Stimulated activated CD8-positive, alpha-beta memory T cell treated with anti-CD3 and anti-CD28 coated beads, Interleukin-4, amount 100 ng/mL, for 48 hours (primary cell): Measurements from ENCODE around the gene NCKAP5.

Source experiments
- DNase-seq: peaks from one replicate; pipeline ENCODE4 v3.0.0-alpha.2; 2020

The NCKAP5 gene

DNA sequence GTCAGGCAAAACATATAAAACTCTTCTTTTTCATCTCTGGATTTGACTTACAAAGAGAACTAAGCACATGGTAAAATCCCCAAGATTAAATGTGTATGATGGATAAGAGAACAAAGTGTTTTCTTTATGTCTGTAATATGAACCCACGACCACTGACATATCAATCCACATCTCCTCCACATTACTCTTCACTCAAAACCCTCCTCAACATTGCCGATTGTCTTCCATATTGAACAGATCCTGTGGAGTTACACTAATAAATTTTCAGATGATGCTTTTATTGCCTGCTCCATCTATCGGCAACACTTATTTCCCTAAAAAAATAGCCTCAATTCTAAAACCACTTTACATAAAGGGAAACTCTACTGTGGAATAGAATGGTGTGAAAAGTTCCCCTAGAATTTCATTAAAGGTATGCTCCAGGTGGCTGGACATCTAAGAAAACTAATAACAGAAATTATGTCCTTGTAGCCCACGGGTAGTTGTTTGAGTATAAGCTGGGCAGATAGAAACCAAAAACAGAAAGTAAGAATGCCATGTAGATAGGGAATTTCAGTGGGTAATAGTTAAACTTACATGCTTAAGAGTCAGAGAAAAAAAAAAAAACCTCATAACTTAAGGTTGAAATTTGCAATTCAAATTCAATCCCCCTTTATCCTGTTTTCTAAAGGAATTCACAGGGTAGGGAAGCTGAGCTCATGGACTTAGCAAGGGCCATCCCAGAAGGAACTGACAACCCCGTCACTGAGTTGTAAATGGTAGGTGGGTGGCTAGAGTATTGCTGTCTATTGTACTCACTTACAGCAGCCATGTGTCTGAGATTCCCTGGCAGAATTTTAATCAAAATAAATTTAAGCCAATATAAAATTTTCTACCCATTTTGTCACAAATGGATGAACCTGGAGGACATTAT lies 592.8 kb downstream of the NCKAP5 start:
- no peak for DNase-seq

DNA sequence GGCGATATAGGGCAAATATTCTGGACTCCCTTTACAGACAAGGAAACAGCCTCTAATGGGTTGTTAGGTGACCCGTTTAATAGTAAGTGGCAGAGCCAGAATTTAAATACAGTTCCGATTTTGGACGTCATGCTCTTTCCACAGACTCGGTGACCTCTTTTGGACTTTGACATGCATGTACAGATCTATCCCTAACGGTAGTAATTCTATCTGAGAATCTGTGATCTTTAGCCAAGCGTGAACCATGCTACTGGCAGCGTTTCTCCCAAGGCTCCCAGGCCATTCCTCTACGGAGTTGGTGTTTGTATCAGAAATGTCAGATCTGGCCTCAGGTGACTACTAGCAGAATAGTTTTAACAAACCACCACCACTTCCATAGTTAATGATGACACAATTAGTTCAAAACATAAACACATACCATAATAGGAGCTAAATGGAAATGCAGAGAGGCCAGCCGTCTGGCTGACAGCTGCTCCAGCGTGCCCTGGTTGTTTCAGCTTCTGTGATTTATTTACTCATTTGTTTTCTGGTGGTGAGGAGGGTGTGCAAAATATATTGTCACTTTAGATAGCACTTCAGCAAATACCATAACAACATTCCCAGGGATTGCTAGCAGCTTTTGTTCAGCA lies 593.7 kb downstream of the NCKAP5 start:
- DNase-seq: no peak

DNA sequence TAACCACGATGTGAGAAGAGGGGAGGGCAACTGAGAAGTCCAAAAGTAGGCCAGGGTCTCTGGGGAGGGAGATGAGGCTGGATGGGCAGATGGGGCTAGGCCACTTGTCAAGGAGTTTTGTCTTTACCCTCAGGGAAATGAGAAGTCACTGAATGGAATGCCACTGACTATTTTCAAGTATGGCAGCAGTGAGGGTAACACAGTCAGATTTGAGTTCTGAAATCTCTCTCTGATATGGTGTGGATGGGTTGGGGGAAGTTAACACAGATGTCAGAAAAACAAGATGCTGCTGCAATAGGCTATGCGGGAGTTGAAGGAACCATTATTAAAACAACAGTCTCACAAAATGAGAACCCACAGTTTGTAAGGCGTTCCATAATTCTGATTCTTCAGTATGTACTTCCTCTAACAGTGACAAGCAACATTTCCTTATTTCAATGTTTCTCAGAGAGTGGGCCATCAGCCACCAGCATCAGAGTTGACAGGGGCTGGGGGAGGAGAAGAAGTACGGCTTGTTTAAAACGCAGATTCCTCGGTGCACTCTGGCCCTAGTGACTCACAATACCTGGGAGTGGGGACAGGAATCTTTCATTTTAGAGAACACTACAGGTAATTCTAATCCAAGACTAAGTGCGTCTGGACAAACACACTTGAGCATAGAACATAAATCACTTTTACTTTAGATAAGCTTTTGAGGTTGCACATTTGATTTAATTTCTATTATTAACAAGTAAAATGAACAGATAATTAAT lies 596.8 kb downstream of the NCKAP5 start:
- no peak for DNase-seq

DNA sequence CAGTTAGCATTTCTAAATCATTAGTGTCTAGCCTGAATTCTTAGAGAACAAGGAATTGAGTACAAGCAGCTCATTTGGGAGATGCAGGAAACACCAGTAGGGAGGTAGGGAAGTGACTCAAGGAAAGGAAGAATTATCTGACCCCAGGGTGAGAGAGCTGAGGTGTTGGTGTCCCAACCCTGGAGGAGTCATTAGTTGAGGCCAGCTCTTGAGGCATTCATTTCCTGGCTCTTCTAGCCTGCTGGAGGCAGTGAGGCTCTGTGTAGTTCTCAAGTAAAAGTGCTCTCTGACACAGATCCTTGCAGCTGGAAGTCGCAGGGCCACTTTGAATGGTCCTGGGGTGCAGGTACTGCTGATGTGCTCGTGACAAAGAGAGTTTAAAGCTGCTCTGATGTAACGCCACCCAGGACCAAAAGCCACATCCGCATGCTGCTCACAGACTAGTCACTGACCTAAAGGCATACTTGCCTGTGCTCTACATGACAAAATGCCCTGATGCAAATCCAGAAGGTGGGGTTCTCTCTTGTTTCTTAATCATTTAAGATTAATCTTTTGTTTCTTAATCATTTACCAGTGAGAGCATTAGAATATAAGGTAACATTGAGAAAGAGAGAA lies 598.8 kb downstream of the NCKAP5 start:
- no peak for DNase-seq

DNA sequence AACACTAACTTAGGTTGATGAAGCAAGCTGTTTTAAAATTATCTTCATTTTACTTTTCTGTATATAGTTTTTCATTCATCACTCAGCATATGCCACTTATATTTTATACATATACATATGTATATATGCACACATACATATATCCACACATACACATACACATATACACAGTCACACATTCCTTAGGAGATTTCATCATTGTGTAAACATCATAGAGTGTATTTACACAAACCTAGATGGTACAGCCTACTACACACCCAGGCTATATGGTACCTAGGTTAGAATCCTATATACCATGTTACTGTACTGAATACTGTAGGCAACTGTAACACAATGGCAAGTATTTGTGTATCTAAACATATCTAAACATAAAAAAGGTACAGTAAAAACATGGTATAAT lies 602.8 kb downstream of the NCKAP5 start:
- no peak for DNase-seq

DNA sequence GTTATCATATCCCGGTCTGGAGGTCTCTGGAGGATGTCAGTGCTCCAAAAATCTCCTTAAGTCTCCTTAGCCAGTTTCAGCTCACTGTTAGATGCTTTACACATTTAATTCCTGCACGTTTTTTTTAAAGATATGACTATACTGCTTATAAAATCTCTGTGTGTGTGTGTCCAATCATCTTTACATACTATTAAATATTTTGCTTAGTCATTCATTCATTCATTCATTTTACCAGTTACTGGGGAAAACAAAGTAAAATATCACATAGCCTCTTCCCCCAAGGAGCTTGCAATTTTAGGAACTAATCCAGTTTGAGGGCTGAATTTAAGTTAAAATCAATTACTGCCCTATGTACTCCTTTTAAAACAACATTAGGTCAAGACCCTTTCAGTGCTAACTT lies 605.1 kb downstream of the NCKAP5 start:
- no peak for DNase-seq

DNA sequence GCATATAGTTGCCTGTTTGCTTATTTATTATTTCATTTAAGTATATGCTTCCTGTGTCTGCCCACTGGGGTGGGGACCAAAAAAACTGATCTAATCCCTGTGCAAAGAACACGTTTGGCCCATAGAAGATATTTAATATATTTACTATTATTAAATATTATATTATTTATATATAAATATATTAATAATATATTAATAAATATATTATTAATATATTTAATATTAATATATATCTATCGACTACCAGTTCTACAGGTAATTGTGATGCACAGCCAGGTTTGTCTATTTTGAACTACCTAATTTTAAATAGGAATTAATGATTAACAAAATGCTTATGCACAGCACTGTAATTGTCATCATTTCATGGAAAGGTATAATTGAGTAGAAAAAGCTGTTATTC lies 609.4 kb downstream of the NCKAP5 start:
- no peak for DNase-seq

DNA sequence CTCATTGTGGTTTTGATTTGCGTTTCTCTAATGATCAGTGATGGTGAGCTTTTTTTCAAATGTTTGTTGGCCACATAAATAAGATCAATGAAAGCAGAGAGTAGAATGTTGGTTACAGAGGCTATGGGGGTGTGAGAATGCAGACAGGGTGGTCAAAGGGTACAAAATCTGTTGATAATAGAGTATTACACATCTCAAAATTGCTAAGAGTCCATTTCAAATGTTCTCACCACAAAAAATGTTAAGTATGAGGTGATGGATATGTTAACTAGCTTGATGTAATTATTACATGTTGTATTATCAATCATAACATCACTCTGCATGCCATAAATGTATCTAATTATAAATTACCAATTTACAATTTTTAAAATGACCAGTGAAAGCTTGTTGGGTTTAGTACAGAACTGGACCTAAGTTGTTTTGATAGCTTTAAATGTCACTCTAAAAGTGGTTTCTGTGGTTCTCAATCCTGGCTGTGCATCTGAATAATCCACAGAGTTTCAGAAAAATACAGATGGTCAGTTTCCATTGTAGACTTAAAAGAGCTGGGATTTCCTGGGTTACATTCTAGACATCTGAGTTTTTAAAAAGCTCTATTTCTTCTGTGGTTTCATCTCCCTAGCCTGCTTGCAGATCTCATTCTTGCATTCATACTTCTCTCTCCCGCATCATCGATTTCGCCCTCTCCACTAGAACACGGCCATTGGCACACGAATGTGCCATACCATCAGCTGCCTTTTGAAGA lies 612.2 kb downstream of the NCKAP5 start:
- no peak for DNase-seq

DNA sequence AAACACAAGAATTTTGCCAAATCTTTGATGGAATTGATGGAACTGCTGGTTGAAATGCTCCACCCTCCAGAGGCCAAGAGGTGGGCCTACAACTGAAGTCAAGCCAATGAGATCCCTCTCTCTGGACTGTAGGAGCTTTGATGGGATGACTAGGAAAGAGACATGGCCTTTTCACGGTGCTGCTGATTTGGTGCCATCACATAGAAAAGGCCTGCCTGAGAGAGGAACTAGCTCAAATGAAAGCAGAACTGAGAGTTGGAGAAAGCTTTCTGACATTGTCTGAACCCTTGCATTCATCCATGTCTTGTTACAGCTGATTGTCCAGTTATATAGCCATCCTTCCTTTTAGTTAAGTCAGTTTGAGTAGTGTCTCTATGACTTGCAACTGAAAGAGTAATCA lies 614.5 kb downstream of the NCKAP5 start:
- no peak for DNase-seq

DNA sequence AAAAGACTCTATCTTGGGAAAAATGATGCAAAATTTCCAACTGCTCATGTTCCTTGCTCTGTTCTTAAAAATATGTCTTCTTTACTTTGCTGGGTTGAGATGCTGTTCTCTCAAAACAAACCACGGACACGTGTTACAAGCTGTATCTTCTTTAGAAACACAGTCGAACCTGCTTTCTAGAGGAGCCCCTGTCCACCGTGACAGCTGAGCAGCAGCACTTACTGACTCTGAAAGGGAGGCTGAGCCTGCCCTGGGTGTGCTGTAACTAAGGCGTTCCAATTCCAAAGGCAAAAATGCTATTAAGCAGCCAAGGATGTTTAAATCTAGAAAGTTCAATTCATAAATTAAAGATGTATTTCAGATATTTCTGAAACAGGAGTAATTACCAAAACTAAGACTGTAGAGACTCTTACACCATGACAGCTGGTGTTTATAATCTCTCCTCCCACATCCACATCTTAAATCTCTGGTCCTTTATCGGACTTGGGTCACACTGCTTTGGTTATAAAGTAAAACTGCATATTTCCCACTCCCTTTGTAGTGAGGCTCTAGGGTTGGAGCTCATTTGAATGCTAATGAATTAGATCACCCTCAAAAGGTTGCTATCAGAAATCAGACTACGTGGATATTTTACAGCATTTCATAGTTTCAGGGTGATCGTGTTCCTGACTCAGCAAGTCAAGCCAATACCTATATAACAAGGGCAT lies 617.1 kb downstream of the NCKAP5 start:
- DNase-seq: no peak

DNA sequence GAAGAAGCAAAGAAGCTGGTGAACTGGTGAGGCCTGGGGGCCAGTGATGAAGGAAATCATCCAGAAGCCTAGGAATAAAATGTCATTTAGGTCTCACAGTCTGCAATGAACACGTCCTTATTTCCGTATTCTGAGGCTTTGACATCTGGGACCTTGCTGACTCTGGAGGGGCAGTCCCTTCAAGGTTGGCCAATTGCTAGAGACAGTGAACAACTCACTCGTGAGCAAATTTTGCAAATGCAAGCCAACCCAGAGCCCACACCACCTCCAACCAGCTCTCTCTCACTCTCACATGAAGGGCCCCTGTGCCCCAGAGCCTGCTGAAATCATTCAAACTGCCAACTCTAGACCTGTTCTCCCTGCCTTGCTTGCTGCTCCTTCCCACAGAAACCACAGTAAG lies 619.2 kb downstream of the NCKAP5 start:
- DNase-seq: no peak

DNA sequence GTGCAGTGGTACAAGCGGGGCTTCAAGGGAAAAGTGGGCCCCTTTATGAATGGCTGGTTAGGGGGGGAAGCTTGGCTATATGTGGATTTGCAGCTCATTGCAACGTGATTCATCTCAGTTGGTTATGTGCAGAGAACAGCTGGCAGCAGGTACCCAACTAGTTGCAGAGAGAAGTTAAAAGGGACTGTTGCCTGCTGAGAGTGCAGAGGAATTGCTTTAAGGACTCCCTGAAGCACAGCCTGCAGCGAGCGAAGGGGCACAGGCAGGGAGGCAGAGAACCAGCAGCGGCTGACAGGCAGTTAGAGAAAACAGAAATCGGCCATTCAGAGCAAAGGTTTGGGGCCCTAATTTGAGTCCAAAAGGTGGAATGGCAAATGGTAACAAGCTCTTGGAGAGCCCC lies 620.1 kb downstream of the NCKAP5 start:
- DNase-seq: no peak

DNA sequence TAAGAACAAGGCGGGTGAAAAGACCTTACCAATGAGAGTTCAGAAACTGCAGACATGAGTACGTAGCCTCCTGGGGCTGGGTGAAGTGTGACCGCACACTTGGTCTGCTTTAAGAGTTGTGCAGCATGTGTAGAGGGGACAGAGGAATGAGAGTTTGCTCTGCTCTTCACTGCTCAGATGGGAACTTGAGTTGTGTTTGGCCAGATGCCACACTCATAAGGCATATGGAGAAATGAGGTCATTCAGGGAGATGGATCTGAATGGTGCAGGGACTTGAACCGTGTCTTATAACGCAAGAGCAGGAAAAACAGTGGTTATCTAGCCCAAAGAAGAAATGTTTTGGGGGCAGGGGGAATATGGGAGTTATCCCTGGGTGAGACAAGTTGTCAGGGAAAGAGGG lies 624.4 kb downstream of the NCKAP5 start:
- no peak for DNase-seq

DNA sequence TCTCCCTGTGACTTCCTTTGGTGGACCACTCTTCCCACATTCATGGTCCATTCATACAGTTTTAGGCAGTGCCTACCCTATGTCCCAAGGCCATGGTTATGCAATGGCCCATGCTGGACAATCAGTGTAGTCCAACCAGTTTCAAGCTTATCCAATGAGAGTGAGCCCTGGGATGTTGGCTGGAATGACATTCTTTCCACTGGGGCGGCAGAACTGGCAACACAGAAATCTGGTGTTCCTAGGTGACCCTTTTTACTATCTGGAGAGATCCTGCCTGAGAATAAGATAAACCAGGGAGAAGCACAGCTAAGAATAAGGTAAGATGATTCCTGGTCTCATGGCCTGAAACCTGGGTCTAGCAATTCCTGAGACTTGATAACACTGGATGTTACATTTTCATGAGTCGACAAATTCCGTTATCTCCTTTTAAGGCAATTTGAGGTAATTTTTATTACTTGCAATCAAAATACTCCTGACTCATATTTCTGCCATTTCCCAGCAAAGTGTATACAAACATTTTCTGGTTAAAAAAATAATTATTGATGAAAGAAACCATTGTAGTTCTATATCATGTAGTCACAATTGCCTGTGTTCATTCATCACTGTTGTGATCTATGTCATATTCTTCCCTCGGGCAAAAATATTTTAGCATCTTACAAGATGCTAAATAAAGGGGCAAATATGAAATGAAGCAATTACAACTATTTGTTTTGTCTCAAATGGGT lies 626.8 kb downstream of the NCKAP5 start:
- no peak for DNase-seq

DNA sequence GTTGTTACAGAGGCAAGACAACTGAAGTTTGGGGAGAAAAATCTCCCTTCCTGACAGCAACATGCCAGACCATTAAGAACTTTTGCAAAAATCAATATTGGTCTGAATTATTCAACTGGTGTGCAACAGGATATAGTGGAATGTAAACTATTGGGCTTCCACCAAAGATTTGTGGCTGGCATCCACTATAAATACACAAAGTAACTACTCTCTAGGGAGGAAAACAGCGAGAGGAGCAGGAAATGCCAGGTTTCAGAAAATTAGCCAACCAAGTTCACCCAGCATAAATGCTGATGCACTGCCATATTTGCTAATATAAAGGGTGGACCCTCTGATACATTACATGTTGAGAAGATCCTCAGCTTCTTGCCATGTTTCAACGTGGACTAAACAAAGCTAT lies 630.6 kb downstream of the NCKAP5 start:
- no peak for DNase-seq

DNA sequence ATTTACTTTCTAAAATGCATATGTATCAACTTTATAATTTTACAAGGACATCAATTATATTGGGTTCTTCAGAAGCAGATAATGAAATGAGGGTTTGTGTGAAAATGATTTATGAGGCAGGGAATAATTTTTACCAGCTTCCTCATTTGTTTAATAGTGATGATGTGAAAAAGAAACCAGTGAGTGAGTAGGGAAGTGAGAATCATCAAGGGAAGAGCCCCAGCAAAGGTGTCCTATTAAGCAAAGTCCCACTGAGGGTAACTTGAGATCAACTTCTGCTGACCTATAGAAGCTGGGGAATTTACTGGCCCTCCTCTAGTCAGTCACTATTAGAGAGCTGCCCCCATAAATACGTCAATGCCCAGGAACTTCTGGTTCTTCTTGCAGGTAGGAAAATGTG lies 631.5 kb downstream of the NCKAP5 start:
- no peak for DNase-seq

DNA sequence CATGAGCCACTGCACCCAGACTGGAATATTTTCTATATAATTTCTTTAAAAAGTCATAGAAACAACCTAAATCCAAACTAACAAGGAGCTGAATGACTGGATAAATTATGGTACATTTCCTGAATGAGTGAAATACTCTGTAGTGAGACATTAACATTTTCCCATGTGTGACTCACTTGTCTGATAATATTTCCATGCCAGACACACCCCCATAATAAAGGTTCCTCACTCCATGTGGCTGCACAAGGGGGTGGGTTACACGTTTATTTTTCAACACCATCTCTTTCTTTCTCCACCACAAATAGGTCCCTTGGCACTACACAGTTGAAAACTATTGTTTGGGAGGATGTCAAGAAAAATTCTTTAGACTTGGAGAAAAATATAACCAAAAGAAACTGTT lies 632.0 kb downstream of the NCKAP5 start:
- DNase-seq: no peak

DNA sequence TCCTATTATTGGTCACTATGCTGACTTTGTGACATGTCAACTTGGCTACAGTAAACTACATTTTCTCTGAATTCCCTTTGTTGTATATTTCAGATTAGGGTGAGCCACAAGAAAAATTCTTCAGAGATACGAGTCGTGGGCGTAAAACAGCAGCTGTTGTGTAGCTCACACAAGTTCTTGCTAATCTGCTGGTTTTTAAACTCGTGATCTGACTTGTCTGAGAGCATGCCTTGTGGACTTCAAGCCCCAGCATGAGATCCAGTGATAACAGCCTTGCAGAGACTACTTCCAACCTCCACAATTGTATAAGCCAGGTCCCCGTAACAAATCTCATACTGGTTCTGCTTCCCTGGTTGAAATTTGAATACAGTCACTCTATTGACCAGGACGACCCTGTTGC lies 638.5 kb downstream of the NCKAP5 start:
- no peak for DNase-seq

DNA sequence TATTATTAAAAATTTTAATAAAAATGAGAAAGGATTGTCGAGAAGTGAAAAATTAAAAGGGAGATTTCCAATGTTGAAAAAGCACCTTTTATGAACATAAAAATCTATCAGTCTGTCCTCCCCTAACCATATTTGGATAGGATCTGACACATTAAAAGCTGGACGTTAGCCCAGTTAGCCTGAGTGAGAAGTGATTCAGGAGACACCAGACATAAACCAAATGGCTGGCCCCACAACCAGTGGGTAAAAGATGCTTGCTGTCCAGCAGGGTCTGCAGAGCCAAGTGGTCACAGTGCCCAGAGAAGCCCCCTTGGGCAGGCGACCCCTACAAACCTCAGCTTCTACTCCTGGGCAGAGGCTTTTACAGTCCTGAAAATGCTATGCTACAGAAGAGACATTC lies 644.5 kb downstream of the NCKAP5 start:
- no peak for DNase-seq

DNA sequence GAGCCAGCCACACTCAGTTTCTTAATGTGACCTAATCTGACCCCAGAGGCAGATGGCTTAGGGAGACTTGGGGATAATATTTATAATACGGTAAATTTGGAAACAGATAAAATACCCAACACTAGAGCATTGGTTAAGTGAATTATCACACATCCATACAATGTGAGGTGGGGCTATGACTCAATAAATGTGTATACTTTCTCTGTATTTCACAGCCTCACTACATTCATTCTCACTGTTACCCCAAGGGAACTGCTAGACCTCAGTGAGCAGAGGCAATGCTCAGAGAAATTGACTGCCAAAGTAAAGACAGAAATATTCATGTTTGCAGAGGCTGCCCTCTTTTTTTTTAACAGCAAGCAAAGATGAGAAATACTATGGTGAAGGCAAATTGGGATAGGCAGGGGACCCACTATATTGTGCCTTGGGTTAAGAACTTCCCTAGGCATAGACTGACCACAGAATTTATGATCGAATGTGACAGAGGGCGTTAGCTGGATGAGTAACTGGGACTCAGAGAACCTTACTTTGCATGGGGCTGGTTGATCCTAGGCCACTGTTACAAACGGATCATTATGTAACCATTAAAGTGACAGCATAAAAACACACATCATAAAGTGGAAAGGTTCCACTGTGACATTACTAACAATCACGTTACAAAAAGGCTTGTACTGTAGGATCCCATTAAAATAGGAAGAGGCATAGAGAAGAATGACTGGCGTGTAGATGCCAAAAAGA lies 652.3 kb downstream of the NCKAP5 start:
- DNase-seq: no peak
